HG03565 (cell line): ENCODE measurements around the gene CLDN4.
"Not testable (repeated sequence)": the region's sequence is repeated elsewhere in the genome, so short reads cannot be mapped to it uniquely, and the experiment has no call there.

Source experiments
- ATAC-seq: cut with Tn5 transposase; IDR thresholded peaks from one replicate; pipeline ENCODE4 v1.9.1; 2021; ENCODE audit warnings: mild to moderate bottlenecking, moderate library complexity; ENCODE audit not compliant: unreplicated experiment

The CLDN4 gene

GRCh38 chr7:73823257-73823656, 7.5 kb upstream of the CLDN4 start:
- no peak for ATAC-seq

- ATAC-seq, result no peak
Observed at GRCh38 chr7:73823873-73824592, 6.8 kb upstream of the CLDN4 start.

GRCh38 chr7:73824986-73825385, 5.8 kb upstream of the CLDN4 start:
- no peak for ATAC-seq

GRCh38 chr7:73827567-73828106, 3.2 kb upstream of the CLDN4 start:
- ATAC-seq, result no peak

- ATAC-seq, result no peak
Observed at GRCh38 chr7:73828107-73828803, 2.5 kb upstream of the CLDN4 start.

- no peak for ATAC-seq
Observed at GRCh38 chr7:73828972-73829371, 1.8 kb upstream of the CLDN4 start.

- no peak for ATAC-seq
Observed at GRCh38 chr7:73829505-73829904, 1.3 kb upstream of the CLDN4 start.

GRCh38 chr7:73829921-73830680, 695 bp upstream of the CLDN4 start:
- no peak for ATAC-seq

- ATAC-seq, result no peak
Observed at GRCh38 chr7:73831584-73831833, 713 bp downstream of the CLDN4 start.

- ATAC-seq, result no peak
Observed at GRCh38 chr7:73831834-73832651, 1.2 kb downstream of the CLDN4 start.

- no peak for ATAC-seq
Observed at GRCh38 chr7:73832806-73833205, 2.0 kb downstream of the CLDN4 start.

- no peak for ATAC-seq
Observed at GRCh38 chr7:73833251-73833919, 2.6 kb downstream of the CLDN4 start.

GRCh38 chr7:73834626-73835191, 3.9 kb downstream of the CLDN4 start:
- ATAC-seq, result no peak

- ATAC-seq, result not testable (repeated sequence)
Observed at GRCh38 chr7:73837167-73837566, 6.4 kb downstream of the CLDN4 start.

GRCh38 chr7:73838642-73839041, 7.8 kb downstream of the CLDN4 start:
- ATAC-seq, result no peak

GRCh38 chr7:73839290-73839689, 8.5 kb downstream of the CLDN4 start:
- ATAC-seq, result no peak

- ATAC-seq, result no peak
Observed at GRCh38 chr7:73839743-73840714, 9.2 kb downstream of the CLDN4 start.

GRCh38 chr7:73840715-73841379, 10.1 kb downstream of the CLDN4 start:
- no peak for ATAC-seq
